Vagina (tissue), 2 donors: ENCODE measurements around the gene SRRD.

Experiments used
- CTCF ChIP-seq, 3 experiments: fragments of 450-650 bp in 2 of 3; fragments of 200-600 bp in 1 of 3; sonication (generic) in 1 of 3; IDR thresholded peaks; one replicate each; pipeline ENCODE4 v1.5.1; 2017 to 2019; ENCODE audit warnings: antibody characterized with exemption in 3 of 3, mild to moderate bottlenecking in 2 of 3, moderate library complexity in 2 of 3
- POLR2A ChIP-seq, 2 donors: fragments of 450-650 bp; IDR thresholded peaks; one replicate each; pipeline ENCODE4 v1.6.1; 2017; ENCODE audit warnings: antibody characterized with exemption in 2 of 2, mild to moderate bottlenecking in 2 of 2, moderate library complexity in 2 of 2

DNA sequence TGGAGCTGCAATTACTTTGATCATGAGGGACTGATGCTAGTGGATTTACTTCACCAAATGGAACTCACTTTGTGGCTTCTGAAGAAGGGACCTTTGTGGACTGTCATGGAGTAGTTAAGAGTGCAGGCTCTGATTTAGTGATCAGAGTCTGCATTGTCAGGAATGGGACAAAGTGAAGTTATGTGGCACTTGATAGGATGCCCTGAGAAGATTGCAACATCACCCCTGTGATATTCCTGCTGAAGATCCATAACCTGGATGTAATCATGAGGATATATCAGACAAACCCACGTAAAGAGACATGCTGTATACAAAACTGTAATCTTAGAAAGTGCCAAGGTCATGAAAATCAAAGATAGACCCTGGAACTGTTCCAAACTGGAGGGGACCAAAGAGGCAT is 30.2 kb downstream of the SRRD start:
- TF ChIP-seq CTCF (IDR thresholded peaks at IDR 0.05) (no peak), POLR2A (IDR thresholded peaks at IDR 0.05) (no peak)
